HL-60 (cell line): ENCODE data around the gene BLTP3B.

Experiments
- DNase-seq, 2 experiments: peaks; one replicate each; pipeline ENCODE4 v3.0.0-alpha.2; 2010 to 2020; ENCODE audit warnings: low read depth in 1 of 2, low spot score in 1 of 2
- H3K27ac ChIP-seq: fragments of 250-450 bp; sonication (Bioruptor Pico); replicated peaks from 2 replicates; pipeline ENCODE4 v1.5.1; 2020; ENCODE audit warnings: mild to moderate bottlenecking, moderate library complexity
- H3K27me3 ChIP-seq: fragments of 250-450 bp; sonication (Bioruptor Pico); 2 replicates; pipeline ENCODE4 v1.5.1; 2021; ENCODE audit warnings: mild to moderate bottlenecking, moderate library complexity; ENCODE audit not compliant: insufficient read depth, poor library complexity, severe bottlenecking
- H3K4me3 ChIP-seq: replicated peaks from 2 replicates; pipeline ENCODE4 v1.5.1; 2011; ENCODE audit warnings: mild to moderate bottlenecking, control low read depth, low read length; ENCODE audit not compliant: insufficient read depth
- GABPA ChIP-seq: IDR thresholded peaks from 2 replicates; pipeline ENCODE4 v1.6.1; 2012; ENCODE audit warnings: low read depth
- POLR2AphosphoS5 ChIP-seq: IDR thresholded peaks from 2 replicates; pipeline ENCODE4 v1.6.1; 2012; ENCODE audit warnings: low read depth
- SPI1 ChIP-seq: IDR thresholded peaks from 2 replicates; pipeline ENCODE4 v1.6.1; 2012; ENCODE audit warnings: low read depth, mild to moderate bottlenecking, borderline replicate concordance
- TF ChIP-seq, protein P1 (sequence below): IDR thresholded peaks from one replicate; pipeline ENCODE4 v1.5.1; 2011; ENCODE audit warnings: low read length, control low read depth, inconsistent platforms; ENCODE audit not compliant: insufficient read depth
- TF ChIP-seq, protein P2 (sequence below): IDR thresholded peaks from 2 replicates; pipeline ENCODE4 v1.6.1; 2012; ENCODE audit warnings: low read depth; ENCODE audit not compliant: insufficient replicate concordance

Gene BLTP3B

DNA sequence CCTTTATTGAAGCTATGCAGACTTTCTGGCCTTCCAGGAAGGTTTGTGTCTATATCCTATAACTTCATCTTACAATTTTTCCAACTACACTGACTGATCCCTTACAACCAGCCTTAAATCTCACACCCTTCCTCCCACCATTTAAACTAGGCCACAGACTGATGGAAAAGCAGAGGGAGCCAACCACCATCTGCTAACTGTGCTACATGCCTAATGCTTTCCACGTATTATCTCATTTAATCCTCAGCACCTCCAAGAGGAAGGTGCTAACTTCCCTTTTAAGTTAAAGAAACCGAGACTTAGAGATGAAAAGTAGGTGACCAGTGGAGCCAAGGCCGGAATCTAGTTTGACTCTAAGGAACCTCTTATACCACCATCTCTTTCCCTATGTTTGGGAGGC lies 22.7 kb upstream of the BLTP3B start:
- H3K27ac ChIP-seq: no peak overlapping the region
- no peaks in the 10 kb centered on the region for H3K27me3 ChIP-seq
- no peak for DNase-seq
- no peak overlapping the region for H3K4me3 ChIP-seq
- TF ChIP-seq GABPA: no peak
- no peak for TF ChIP-seq SPI1
- TF ChIP-seq, protein P1, sequence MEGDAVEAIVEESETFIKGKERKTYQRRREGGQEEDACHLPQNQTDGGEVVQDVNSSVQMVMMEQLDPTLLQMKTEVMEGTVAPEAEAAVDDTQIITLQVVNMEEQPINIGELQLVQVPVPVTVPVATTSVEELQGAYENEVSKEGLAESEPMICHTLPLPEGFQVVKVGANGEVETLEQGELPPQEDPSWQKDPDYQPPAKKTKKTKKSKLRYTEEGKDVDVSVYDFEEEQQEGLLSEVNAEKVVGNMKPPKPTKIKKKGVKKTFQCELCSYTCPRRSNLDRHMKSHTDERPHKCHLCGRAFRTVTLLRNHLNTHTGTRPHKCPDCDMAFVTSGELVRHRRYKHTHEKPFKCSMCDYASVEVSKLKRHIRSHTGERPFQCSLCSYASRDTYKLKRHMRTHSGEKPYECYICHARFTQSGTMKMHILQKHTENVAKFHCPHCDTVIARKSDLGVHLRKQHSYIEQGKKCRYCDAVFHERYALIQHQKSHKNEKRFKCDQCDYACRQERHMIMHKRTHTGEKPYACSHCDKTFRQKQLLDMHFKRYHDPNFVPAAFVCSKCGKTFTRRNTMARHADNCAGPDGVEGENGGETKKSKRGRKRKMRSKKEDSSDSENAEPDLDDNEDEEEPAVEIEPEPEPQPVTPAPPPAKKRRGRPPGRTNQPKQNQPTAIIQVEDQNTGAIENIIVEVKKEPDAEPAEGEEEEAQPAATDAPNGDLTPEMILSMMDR: no peak
- no peak for TF ChIP-seq POLR2AphosphoS5
- TF ChIP-seq, protein P2, sequence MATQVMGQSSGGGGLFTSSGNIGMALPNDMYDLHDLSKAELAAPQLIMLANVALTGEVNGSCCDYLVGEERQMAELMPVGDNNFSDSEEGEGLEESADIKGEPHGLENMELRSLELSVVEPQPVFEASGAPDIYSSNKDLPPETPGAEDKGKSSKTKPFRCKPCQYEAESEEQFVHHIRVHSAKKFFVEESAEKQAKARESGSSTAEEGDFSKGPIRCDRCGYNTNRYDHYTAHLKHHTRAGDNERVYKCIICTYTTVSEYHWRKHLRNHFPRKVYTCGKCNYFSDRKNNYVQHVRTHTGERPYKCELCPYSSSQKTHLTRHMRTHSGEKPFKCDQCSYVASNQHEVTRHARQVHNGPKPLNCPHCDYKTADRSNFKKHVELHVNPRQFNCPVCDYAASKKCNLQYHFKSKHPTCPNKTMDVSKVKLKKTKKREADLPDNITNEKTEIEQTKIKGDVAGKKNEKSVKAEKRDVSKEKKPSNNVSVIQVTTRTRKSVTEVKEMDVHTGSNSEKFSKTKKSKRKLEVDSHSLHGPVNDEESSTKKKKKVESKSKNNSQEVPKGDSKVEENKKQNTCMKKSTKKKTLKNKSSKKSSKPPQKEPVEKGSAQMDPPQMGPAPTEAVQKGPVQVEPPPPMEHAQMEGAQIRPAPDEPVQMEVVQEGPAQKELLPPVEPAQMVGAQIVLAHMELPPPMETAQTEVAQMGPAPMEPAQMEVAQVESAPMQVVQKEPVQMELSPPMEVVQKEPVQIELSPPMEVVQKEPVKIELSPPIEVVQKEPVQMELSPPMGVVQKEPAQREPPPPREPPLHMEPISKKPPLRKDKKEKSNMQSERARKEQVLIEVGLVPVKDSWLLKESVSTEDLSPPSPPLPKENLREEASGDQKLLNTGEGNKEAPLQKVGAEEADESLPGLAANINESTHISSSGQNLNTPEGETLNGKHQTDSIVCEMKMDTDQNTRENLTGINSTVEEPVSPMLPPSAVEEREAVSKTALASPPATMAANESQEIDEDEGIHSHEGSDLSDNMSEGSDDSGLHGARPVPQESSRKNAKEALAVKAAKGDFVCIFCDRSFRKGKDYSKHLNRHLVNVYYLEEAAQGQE: no peak

DNA sequence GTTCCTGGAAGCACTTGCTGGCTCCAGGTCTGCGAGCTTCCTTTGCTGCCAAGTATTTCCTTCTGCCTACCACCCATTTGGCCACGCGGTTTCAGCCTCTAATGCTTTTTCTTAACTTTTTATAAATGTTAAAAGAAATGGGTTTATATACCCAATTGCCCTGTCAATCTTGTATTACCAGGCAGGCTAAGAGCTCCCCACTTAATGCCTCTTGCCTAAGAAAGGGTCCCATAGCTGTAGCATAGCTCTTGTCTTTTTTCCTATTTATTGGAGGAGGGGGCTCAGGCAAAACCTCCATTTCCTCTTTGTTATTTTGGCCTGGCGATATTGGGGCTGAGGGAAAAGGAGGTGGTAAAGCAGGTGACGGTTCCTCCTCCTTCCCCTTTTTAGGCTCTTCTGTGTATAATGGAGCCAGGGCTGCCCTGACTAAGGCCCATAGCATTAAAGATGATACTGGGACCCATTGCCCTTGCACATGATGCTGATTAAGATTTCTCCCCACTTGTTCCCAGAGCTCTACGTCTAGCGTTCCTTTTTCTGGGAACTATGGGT lies 21.6 kb upstream of the BLTP3B start:
- Histone ChIP-seq H3K27ac (peak overlapping the region; percentile 36), H3K4me3 (peak overlapping the region; percentile 17; the same call in 1 of the 2 replicates), H3K27me3 (no peaks in the 10 kb centered on the region)
- peak; percentile 63; the same call in 1 of the 2 replicates for TF ChIP-seq SPI1
- TF ChIP-seq, protein P2: no peak
- peak in 1 of 2 experiments; percentile 31 for DNase-seq

DNA sequence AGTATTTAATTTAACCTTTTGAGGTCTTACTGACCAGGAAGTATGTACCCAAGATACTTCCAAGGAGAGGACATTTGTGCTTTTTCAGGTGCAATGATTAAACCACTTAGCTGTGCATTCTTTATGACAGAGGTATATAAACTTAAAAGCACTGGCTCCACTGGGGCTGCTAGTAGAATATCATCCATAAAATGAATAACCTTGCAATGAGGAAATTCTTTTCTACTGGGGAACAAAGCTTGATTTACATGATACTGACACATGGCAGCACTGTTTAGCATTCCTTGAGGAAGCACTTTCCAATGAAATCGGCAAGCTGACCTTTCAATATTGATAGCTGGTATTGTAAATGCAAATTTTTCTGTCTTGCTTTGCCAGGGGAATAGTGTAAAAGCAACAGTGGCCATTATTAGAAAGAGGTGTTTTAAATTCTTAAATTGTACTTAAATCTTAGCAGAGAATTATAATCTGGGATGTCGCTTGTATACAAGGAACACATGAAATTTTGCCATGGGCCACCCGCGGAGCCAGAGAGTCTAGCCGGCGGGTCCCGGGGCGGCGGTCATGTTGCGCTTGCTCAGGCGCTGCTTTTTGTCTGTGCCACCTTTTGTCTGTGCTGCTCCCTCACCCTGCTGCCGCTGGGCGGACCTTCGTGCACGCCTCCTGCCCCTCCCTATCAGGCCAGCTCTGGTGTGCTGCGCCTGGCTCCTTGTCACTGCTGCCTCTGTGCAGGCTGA lies 20.9 kb upstream of the BLTP3B start:
- H3K4me3 ChIP-seq: peak overlapping the region; percentile 17
- DNase-seq: peak; percentile 27 to 79
- TF ChIP-seq POLR2AphosphoS5: peak; percentile 49; the same call in 1 of the 2 replicates
- TF ChIP-seq, protein P2: no peak
- peak overlapping the region; percentile 36 for H3K27ac ChIP-seq
- H3K27me3 ChIP-seq: no peaks in the 10 kb centered on the region

DNA sequence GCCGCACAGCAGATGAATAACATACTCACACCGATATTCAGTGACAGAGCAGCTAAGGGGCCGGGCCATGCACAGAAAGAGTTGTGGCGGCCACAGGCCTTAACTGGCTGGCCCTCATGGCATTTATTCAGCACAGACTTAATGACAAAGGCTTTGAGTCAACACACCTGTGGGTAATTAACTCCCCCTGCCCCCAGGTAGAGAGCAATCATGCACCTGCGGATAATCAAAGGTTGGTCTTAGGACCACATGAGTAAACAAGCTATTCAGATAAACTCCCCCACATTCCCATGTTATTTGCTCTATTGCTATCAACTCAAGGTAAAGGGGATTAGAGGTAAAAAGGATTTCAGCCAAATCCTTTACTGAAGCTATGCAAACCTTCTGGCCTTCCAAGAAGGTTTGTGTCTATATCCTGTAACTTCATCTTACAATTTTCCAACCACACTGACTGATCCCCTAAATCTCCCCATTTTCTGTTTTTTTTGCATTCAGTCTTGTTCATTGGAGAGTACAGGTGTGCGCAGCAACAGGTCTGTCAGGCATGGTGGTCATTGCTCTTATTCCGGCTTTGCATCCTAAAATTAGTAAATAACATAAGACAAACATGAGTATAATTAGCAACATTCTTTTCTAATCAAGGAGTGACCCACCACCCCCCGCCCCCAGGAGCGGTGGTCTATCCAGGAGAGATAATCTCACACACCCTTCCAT lies 16.9 kb upstream of the BLTP3B start:
- TF ChIP-seq, protein P1: no peak
- TF ChIP-seq GABPA (no peak), POLR2AphosphoS5 (no peak), SPI1 (no peak)
- TF ChIP-seq, protein P2: no peak
- H3K27ac ChIP-seq: no peak overlapping the region
- no peak overlapping the region for H3K4me3 ChIP-seq
- DNase-seq: no peak
- no peaks in the 10 kb centered on the region for H3K27me3 ChIP-seq
